Lower lobe of right lung (tissue), 2 donors: Measurements from ENCODE around the gene STX12. TPM values are rescaled to one million over a fixed set of nuclear protein-coding genes. Genes with fewer than 3 reads are reported as not detected.
"Not testable (repeated sequence)": the region's sequence is repeated elsewhere in the genome, so short reads cannot be mapped to it uniquely, and the experiment has no call there.

ENCODE experiments used
- ATAC-seq, 2 donors: fragments of 200-7000 bp; cut with Tn5 transposase; one replicate each; pipeline ENCODE4 v1.9.1; 2020 to 2022; ENCODE audit warnings: mild to moderate bottlenecking in 2 of 2, moderate library complexity in 2 of 2
- DNase-seq: peaks from one replicate; pipeline ENCODE4 v3.0.0-alpha.2; 2020
- H3K27ac ChIP-seq: fragments of 200-600 bp; one replicate; pipeline ENCODE4 v1.8.0; 2022
- H3K27me3 ChIP-seq: fragments of 200-600 bp; one replicate; pipeline ENCODE4 v1.8.0; 2022; ENCODE audit warnings: low read depth
- H3K36me3 ChIP-seq: fragments of 200-600 bp; one replicate; pipeline ENCODE4 v1.8.0; 2022; ENCODE audit warnings: mild to moderate bottlenecking
- H3K4me1 ChIP-seq: fragments of 200-600 bp; one replicate; pipeline ENCODE4 v1.8.0; 2022
- H3K4me3 ChIP-seq: fragments of 200-600 bp; one replicate; pipeline ENCODE4 v1.8.0; 2022; ENCODE audit warnings: mild to moderate bottlenecking
- H3K9me3 ChIP-seq: fragments of 200-600 bp; one replicate; pipeline ENCODE4 v1.8.0; 2022
- CTCF ChIP-seq: fragments of 200-600 bp; IDR thresholded peaks from one replicate; pipeline ENCODE4 v1.8.0; 2022; ENCODE audit warnings: antibody characterized with exemption, mild to moderate bottlenecking
- intact Hi-C: fragments of 100-400 bp; cut with DNase I; formaldehyde crosslinking; loops from one replicate; pipeline ENCODE4 v1.11.0; 2022
- total RNA-seq: library from RNA; stranded (reverse); fragmentation: NEBNext Ultra II Directional; extraction: Animal tissue kit (Norgen Biotek cat#: 25700); gene quantifications from one replicate; pipeline ENCODE4 v1.2.1, GENCODE V29; 2021
- donor health status: DM: no; HTN: yes; CAD: no; lungs with severe emphysema.

The STX12 gene
- total RNA-seq, 1 donor from 2014 or later, result 91.0 TPM

DNA sequence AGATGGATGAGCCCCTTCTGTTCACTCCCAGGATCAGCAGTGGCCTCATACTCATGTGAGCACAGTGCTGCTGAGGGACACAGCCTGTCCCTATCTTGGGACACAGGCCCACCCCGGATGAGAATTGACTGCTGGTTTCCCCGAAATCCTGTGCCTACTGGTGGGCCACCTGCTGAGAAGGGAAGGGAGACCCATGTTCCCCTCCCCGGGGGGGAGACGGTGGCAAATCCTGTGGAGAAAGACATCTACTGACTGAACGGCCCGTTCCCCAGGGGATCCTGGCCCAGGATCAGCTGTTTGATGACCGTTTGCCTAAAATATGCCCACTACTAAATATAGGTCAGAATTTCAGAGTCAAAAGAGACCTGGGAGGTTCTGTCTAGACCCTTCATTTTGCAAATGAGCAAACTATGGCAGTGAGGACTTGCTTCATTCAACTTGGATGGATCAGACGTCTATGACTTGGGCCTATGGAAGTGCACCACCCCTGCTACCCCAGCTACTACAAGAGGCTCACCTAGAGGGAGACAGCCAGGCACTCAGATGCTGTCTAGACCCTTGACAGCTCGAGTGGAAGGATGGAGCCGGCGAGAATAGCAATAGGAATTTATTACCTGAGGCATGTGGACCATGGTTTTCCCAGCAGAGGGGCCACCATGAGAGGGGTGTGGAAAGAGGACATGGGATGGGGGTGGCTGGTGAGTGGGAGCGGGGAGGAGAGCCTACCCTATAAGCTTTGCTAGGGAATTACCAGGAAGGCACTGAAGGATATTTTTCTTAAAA is 83.7 kb downstream of the STX12 start:
- H3K9me3 ChIP-seq, result no peaks in the 10 kb centered on the region
- no peak overlapping the region for H3K4me3 ChIP-seq
- intact Hi-C loops, result no loop called here
- H3K27me3 ChIP-seq, result no peaks in the 10 kb centered on the region
- no peak overlapping the region for H3K27ac ChIP-seq
- no peak for TF ChIP-seq CTCF
- H3K4me1 ChIP-seq, result peaks cover 7% of the 10 kb centered on the region
- ATAC-seq (no peak), DNase-seq (no peak)
- peaks cover 2% of the 10 kb centered on the region for H3K36me3 ChIP-seq

DNA sequence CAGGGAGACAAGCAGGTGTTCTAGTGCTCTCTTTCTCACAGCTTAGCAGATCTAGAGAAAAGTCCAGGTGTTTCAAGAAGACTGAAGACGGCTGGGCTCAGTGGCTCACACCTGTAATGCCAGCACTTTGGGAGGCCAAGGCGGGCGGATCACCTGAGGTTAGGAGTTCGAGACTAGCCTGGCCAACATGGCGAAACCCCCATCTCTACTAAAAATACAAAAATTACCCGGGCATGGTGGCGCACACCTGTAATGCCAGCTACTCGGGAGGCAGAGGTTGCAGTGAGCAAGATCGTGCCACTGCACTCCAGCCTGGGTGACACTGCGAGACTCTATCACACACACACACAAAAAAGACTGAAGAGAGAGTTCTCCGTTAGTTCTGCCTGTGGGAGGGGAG is 84.5 kb downstream of the STX12 start:
- H3K4me3 ChIP-seq, H3K9me3 ChIP-seq, H3K36me3 ChIP-seq, DNase-seq, ATAC-seq, H3K27me3 ChIP-seq, intact Hi-C loops, H3K27ac ChIP-seq: not testable (repeated sequence)
- peaks cover 14% of the 10 kb centered on the region for H3K4me1 ChIP-seq

- DNase-seq (peak; percentile 88), ATAC-seq (peak; percentile 93 to 94)
- intact Hi-C loops, result no loop called here
- H3K9me3 ChIP-seq, result no peaks in the 10 kb centered on the region
- H3K4me3 ChIP-seq, result peak overlapping the region; percentile 23
- H3K4me1 ChIP-seq, result peaks cover 18% of the 10 kb centered on the region
- TF ChIP-seq CTCF, result peak; percentile 97
- H3K27me3 ChIP-seq, result no peaks in the 10 kb centered on the region
- peak overlapping the region; percentile 46 for H3K27ac ChIP-seq
- no peaks in the 10 kb centered on the region for H3K36me3 ChIP-seq
Measured at GRCh38 chr1:27858072-27858948, 85.3 kb downstream of the STX12 start.

GRCh38 chr1:27858949-27859576 is 86.0 kb downstream of the STX12 start:
- intact Hi-C loops, result no loop called here
- peak; percentile 3 to 11 for ATAC-seq

GRCh38 chr1:27861436-27861835 is 88.4 kb downstream of the STX12 start:
- intact Hi-C loops, result no loop called here
- TF ChIP-seq CTCF, result no peak
- Histone ChIP-seq H3K36me3 (no peaks in the 10 kb centered on the region), H3K4me1 (peaks cover 24% of the 10 kb centered on the region), H3K27me3 (no peaks in the 10 kb centered on the region), H3K4me3 (no peak overlapping the region), H3K27ac (no peak overlapping the region), H3K9me3 (no peaks in the 10 kb centered on the region)
- ATAC-seq (no peak), DNase-seq (no peak)

More at GRCh38 chr1:27858949-27859576, 86.0 kb downstream of the STX12 start:
- Histone ChIP-seq H3K27me3 (no peaks in the 10 kb centered on the region), H3K4me3 (no peak overlapping the region), H3K4me1 (peaks cover 24% of the 10 kb centered on the region), H3K36me3 (no peaks in the 10 kb centered on the region), H3K9me3 (no peaks in the 10 kb centered on the region), H3K27ac (peak overlapping the region; percentile 46)
- no peak for TF ChIP-seq CTCF
- no peak for DNase-seq
